Duodenal mucosa (tissue), 2 donors: Measurements from ENCODE around the gene UVRAG.
"Not testable (repeated sequence)": the region's sequence is repeated elsewhere in the genome, so short reads cannot be mapped to it uniquely, and the experiment has no call there.

ENCODE experiments used
- H3K27ac ChIP-seq: one replicate; pipeline ENCODE4 v1.7.0; 2013; ENCODE audit warnings: low read depth, low read length
- H3K27me3 ChIP-seq, 2 donors: one replicate each; pipeline ENCODE4 v1.7.0; 2013; ENCODE audit warnings: low read length in 2 of 2, control low read depth in 1 of 2; ENCODE audit not compliant: insufficient read depth in 2 of 2, control insufficient read depth in 1 of 2
- H3K36me3 ChIP-seq, 2 donors: one replicate each; pipeline ENCODE4 v1.7.0; 2013; ENCODE audit warnings: low read length in 2 of 2, control low read depth in 1 of 2; ENCODE audit not compliant: insufficient read depth in 2 of 2, control insufficient read depth in 1 of 2
- H3K4me1 ChIP-seq, 2 donors: one replicate each; pipeline ENCODE4 v1.7.0; 2013; ENCODE audit warnings: low read length in 2 of 2, control low read depth in 1 of 2; ENCODE audit not compliant: insufficient read depth in 2 of 2, control insufficient read depth in 1 of 2
- H3K4me3 ChIP-seq, 2 donors: one replicate each; pipeline ENCODE4 v1.7.0; 2013; ENCODE audit warnings: low read length in 2 of 2, low read depth in 1 of 2
- H3K9ac ChIP-seq, 2 donors: one replicate each; pipeline ENCODE4 v1.7.0; 2013; ENCODE audit warnings: low read length in 2 of 2, low read depth in 1 of 2
- H3K9me3 ChIP-seq, 2 donors: one replicate each; pipeline ENCODE4 v1.7.0; 2013; ENCODE audit warnings: low read length in 2 of 2, control low read depth in 1 of 2; ENCODE audit not compliant: control insufficient read depth in 1 of 2

The UVRAG gene

DNA sequence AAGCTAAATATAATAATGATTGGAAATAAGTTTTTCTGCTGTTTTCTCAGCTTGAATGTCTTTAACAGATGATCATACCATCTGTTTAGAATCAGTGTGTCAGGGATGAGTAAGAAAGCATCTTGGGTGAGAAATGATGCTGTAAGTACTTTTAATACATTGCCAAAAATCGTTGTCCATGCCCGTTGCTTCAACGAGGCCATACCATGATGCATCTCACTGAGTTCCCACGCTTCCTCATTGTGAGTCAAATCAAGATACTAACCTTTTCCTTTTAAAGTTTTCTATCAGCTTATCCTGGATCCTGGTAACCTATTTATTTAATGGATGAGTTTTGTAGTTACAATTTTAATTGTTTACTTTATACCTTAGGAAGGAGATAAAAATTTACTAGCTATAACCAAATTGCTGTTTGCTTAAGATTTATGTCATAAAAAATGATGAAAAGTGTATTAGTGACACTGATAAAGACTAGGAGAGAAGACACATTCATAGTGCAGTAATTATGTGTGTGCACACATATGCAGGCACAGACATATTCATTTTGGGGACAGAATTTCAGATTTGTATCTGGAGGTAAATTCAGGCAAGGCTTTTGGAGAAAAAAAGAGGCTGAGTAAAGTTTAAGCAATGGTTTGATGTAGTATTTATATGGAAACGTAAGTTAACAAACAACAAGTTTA is 154.8 kb downstream of the UVRAG start:
- Histone ChIP-seq H3K27me3 (no peaks in the 10 kb centered on the region), H3K9ac (no peak overlapping the region), H3K36me3 (no peaks in the 10 kb centered on the region), H3K4me1 (peaks cover 0 to 3% of the 10 kb centered on the region in 2 donors), H3K27ac (no peak overlapping the region), H3K4me3 (no peak overlapping the region), H3K9me3 (peaks cover 0 to 8% of the 10 kb centered on the region in 2 donors)

DNA sequence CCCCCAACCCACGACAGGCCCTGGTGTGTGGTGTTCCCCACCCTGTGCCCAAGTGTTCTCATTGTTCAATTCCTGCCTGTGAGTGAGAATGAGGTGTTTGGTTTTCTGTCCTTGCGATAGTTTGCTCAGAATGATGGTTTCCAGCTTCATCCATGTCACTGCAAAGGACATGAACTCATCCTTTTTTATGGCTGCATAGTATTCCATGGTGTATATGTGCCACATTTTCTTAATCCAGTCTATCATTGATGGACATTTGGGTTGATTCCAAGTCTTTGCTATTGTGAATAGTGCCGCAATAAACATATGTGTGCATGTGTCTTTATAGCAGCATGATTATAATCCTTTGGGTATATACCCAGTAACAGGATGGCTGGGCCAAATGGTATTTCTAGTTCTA is 158.7 kb downstream of the UVRAG start:
- H3K27ac ChIP-seq, H3K9me3 ChIP-seq, H3K4me3 ChIP-seq, H3K36me3 ChIP-seq, H3K9ac ChIP-seq, H3K4me1 ChIP-seq, H3K27me3 ChIP-seq: not testable (repeated sequence)

DNA sequence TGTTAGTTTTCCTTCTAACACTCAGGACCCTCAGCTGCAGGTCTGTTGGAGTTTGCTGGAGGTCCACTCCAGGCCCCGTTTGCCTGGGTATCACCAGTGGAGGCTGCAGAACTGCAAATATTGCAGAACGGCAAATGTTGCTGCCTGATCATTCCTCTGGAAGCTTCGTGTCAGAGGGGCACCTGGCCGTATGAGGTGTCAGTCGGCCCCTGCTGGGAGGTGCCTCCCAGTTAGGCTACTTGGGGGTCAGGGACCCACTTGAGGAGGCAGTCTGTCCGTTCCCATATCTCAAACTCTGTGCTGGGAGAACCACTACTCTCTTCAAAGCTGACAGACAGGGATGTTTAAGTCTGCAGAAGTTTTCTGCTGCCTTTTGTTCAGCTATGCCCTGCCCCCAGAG is 164.1 kb downstream of the UVRAG start:
- not testable (repeated sequence) for H3K27ac ChIP-seq, H3K36me3 ChIP-seq, H3K9me3 ChIP-seq, H3K27me3 ChIP-seq, H3K4me1 ChIP-seq, H3K9ac ChIP-seq, H3K4me3 ChIP-seq

DNA sequence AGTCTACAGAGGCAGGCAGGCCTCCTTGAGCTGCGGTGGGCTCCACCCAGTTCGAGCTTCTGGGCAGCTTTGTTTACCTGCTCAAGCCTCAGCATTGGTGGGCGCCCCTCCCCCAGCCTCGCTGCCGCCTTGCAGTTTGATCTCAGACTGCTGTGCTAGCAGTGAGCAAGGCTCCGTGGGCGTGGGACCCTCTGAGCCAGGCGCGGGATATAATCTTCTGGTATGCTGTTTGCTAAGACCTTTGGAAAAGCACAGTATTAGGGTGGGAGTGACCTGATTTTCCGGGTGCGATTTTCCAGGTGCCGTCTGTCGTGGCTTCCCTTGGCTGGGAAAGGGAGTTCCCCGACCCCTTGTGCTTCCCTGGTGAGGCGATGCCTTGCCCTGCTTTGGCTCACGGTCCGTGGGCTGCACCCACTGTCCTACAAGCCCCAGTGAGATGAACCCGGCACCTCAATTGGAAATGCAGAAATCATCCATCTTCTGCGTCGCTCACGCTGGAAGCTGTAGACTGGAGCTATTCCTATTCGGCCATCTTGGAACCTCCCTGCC is 164.5 kb downstream of the UVRAG start:
- H3K4me3 ChIP-seq, H3K9me3 ChIP-seq, H3K4me1 ChIP-seq, H3K27me3 ChIP-seq, H3K27ac ChIP-seq, H3K9ac ChIP-seq: not testable (repeated sequence)
- H3K36me3 ChIP-seq = peaks cover 0 to 13% of the 10 kb centered on the region in 2 donors

DNA sequence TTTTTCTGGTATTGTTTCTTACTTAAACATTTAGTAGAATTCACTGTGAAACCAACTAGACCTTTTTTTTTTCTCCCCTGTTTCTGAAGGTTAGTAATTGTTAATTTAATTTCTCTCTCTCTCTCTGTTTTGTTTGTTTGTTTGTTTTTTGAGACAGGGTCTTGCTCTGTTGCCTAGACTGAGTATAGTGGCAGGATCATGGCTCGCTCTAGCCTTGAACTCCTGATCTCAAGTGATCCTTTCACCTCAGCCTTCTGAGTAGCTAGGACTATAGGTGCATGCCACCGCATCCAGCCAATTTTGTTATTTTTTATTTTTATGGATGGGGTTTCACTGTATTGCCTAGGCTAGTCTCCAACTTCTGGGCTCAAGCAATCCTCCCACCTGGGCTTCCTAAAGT is 165.0 kb downstream of the UVRAG start:
- no peak overlapping the region for H3K4me3 ChIP-seq
- no peak overlapping the region for H3K27ac ChIP-seq
- no peak overlapping the region for H3K9ac ChIP-seq
- H3K4me1 ChIP-seq = no peaks in the 10 kb centered on the region
- H3K27me3 ChIP-seq = no peaks in the 10 kb centered on the region
- H3K36me3 ChIP-seq = peaks cover 0 to 13% of the 10 kb centered on the region in 2 donors
- H3K9me3 ChIP-seq = no peaks in the 10 kb centered on the region

DNA sequence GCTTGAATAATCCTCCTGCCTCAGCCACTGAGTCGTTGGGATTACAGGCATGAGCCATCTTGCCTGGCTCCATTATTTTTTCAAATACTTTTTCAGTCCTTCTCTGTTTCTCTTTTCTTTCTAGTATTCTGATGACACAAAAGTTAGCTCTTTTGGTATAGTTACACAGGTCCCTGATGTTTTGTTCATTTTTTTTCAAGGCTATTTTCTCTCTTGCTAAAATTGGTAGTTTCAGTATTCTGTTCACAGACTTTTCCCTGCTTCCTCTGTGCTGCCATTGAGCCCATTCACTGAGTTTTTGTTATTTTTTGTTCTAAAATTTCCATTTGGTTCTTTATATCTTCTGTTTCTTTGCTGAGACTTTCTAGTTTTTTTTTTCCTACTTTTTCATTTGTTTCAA is 166.5 kb downstream of the UVRAG start:
- Histone ChIP-seq H3K27ac (no peak overlapping the region), H3K36me3 (peaks cover 0 to 13% of the 10 kb centered on the region in 2 donors), H3K27me3 (no peaks in the 10 kb centered on the region), H3K4me3 (no peak overlapping the region), H3K9ac (no peak overlapping the region), H3K4me1 (no peaks in the 10 kb centered on the region), H3K9me3 (no peaks in the 10 kb centered on the region)

DNA sequence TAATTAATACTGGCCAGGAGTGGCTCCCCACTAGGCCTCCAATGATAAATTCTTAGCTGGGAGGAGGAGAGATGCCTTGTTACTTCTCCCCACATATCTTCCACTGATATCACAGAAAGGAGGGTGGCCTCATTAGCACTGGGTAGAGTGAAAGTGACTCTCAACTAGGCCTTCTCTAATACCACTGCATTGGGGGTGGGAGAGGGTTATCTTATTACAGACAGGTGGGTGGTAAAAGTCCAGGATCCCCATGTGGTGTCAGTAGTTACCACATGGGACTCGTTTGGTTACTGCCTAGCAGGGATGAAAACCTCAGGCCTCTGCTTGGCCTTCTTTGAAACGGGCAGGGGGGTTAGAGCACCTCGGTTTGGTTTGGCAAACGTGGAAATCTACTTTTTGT is 167.3 kb downstream of the UVRAG start:
- Histone ChIP-seq H3K9ac (no peak overlapping the region), H3K4me3 (no peak overlapping the region), H3K9me3 (no peaks in the 10 kb centered on the region), H3K4me1 (no peaks in the 10 kb centered on the region), H3K27me3 (no peaks in the 10 kb centered on the region), H3K27ac (no peak overlapping the region), H3K36me3 (peaks cover 0 to 13% of the 10 kb centered on the region in 2 donors)

DNA sequence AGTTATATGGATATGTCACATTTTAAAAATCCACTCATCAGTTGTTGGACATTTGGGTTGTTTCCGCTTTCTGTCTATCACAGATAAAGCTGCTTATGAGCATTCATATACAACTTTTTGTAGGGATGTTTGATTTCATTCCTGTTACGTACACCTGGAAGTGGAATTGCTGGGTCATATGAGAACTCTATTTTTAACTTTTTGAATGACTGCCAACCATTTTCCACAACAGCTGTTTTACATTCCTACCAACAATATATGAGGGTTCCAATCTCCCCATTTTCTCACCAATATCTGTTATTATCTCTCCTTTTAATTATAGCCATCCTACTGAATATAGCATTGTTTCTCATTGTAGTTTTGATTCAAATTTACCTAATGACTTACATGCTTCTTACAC is 172.0 kb downstream of the UVRAG start:
- Histone ChIP-seq H3K27me3 (no peaks in the 10 kb centered on the region), H3K9ac (no peak overlapping the region), H3K36me3 (peaks cover 0 to 13% of the 10 kb centered on the region in 2 donors), H3K27ac (no peak overlapping the region), H3K9me3 (no peaks in the 10 kb centered on the region), H3K4me1 (no peaks in the 10 kb centered on the region), H3K4me3 (no peak overlapping the region)

DNA sequence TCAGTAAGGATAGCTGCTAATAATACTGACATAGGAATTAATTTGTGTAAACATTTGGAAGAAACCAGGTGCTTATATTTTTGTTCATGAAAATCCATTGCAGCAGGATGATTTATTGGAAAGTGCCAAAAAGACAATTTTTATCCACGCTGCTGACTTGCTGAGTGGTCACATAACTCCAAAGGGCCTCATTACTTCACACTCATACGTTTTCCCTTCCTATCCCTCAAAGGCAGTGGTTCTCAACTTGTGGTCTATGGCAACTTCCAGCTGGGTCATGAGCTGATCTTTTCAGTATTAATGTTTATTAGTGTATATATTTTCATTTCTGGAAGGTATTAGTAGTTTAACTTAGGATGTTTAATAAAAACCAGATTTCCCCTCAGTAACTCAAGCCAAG is 178.1 kb downstream of the UVRAG start:
- Histone ChIP-seq H3K4me3 (no peak overlapping the region), H3K27me3 (no peaks in the 10 kb centered on the region), H3K27ac (no peak overlapping the region), H3K9me3 (no peaks in the 10 kb centered on the region), H3K36me3 (no peaks in the 10 kb centered on the region), H3K4me1 (no peaks in the 10 kb centered on the region), H3K9ac (no peak overlapping the region)

DNA sequence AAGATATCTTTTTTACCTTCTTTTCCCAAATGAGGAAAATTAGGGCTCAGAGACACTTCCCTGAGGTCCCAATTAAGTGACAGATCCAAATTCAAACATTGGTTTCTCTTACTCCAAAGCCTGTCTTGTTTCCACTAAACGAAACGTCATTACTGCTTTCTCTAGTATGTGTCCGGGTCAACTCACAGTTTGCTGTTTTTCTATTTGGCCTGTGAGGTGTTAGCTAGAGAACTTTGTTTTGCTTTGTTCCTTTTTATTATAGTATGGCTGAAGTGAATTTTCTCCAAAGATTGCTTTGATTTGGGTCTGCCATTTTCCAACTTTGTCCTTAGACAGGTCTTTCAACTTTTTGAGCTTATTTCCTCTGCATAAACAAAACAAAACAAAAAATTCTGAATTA is 179.6 kb downstream of the UVRAG start:
- H3K4me1 ChIP-seq = no peaks in the 10 kb centered on the region
- H3K4me3 ChIP-seq = no peak overlapping the region
- H3K27ac ChIP-seq = no peak overlapping the region
- no peak overlapping the region for H3K9ac ChIP-seq
- no peaks in the 10 kb centered on the region for H3K27me3 ChIP-seq
- no peaks in the 10 kb centered on the region for H3K36me3 ChIP-seq
- H3K9me3 ChIP-seq = no peaks in the 10 kb centered on the region
